ENCODE measurements around the gene ASTN2. TPM values are rescaled to one million over a fixed set of nuclear protein-coding genes. Genes with fewer than 3 reads are reported as not detected.

Gene ASTN2
- total and polyA plus RNA-seq, 2 experiments from 2014 or later, result 7.0 to 24.6 TPM

- Histone ChIP-seq H3K27me3 (ENCODE audit: insufficient read depth) (no peaks in the 10 kb centered on the region), H3K9me2 (ENCODE audit: insufficient read depth) (no peaks in the 10 kb centered on the region; the same call in 1 of the 2 replicates), H3K79me2 (replicated peaks; ENCODE audit: insufficient read depth) (no peaks in the 10 kb centered on the region), H3K4me2 (no peak overlapping the region), H2AFZ (no peak overlapping the region), H4K20me1 (replicated peaks; ENCODE audit: insufficient read depth) (no peaks in the 10 kb centered on the region), H3F3A (replicated peaks; ENCODE audit: low read depth) (no peaks in the 10 kb centered on the region), H3K27ac (ENCODE audit: low read depth) (no peak overlapping the region), H3K4me1 (ENCODE audit: insufficient read depth) (peaks cover 8% of the 10 kb centered on the region; the same call in 1 of the 2 replicates), H3K36me3 (ENCODE audit: insufficient read depth) (no peaks in the 10 kb centered on the region), H3K4me3 (no peak overlapping the region)
- H3K27ac Mint-ChIP-seq, result no peak overlapping the region
- H3K36me3 Mint-ChIP-seq (ENCODE audit: low read depth), result no peaks in the 10 kb centered on the region
- TF ChIP-seq POLR2AphosphoS5 (IDR thresholded peaks at IDR 0.05; ENCODE audit: low read depth), result no peak
- TF ChIP-seq, protein P1, sequence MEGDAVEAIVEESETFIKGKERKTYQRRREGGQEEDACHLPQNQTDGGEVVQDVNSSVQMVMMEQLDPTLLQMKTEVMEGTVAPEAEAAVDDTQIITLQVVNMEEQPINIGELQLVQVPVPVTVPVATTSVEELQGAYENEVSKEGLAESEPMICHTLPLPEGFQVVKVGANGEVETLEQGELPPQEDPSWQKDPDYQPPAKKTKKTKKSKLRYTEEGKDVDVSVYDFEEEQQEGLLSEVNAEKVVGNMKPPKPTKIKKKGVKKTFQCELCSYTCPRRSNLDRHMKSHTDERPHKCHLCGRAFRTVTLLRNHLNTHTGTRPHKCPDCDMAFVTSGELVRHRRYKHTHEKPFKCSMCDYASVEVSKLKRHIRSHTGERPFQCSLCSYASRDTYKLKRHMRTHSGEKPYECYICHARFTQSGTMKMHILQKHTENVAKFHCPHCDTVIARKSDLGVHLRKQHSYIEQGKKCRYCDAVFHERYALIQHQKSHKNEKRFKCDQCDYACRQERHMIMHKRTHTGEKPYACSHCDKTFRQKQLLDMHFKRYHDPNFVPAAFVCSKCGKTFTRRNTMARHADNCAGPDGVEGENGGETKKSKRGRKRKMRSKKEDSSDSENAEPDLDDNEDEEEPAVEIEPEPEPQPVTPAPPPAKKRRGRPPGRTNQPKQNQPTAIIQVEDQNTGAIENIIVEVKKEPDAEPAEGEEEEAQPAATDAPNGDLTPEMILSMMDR (conservative IDR thresholded peaks at IDR 0.05; ENCODE audit: low read depth in 2 of 2), result peak; percentile 63 to 65
- H3K27me3 Mint-ChIP-seq (ENCODE audit: insufficient read depth, low read depth, poor library complexity), result no peaks in the 10 kb centered on the region
- peaks cover 19% of the 10 kb centered on the region for H3K4me1 Mint-ChIP-seq
- H3K4me3 Mint-ChIP-seq, result no peak overlapping the region
- ATAC-seq, result no peak
- no peaks in the 10 kb centered on the region for H3K9me3 Mint-ChIP-seq
- DNase-seq (ENCODE audit: low spot score), result peak; percentile 56
Observed at GRCh38 chr9:117046666-117047327, 368.1 kb downstream of the ASTN2 start.

GRCh38 chr9:117044241-117044640 is 370.6 kb downstream of the ASTN2 start:
- Mint-ChIP-seq H3K9me3 (no peaks in the 10 kb centered on the region), H3K4me1 (peaks cover 10% of the 10 kb centered on the region), H3K36me3 (ENCODE audit: low read depth) (no peaks in the 10 kb centered on the region), H3K27me3 (ENCODE audit: insufficient read depth, low read depth, poor library complexity) (no peaks in the 10 kb centered on the region), H3K4me3 (no peak overlapping the region), H3K27ac (no peak overlapping the region)
- Histone ChIP-seq H3K9me2 (ENCODE audit: insufficient read depth) (no peaks in the 10 kb centered on the region), H3K36me3 (ENCODE audit: insufficient read depth) (no peaks in the 10 kb centered on the region), H3K4me3 (no peak overlapping the region), H3K79me2 (replicated peaks; ENCODE audit: insufficient read depth) (no peaks in the 10 kb centered on the region), H3K4me1 (ENCODE audit: insufficient read depth) (no peaks in the 10 kb centered on the region), H3K4me2 (no peak overlapping the region), H2AFZ (no peak overlapping the region), H3K27ac (ENCODE audit: low read depth) (no peak overlapping the region), H3F3A (replicated peaks; ENCODE audit: low read depth) (no peaks in the 10 kb centered on the region), H3K27me3 (ENCODE audit: insufficient read depth) (no peaks in the 10 kb centered on the region), H4K20me1 (replicated peaks; ENCODE audit: insufficient read depth) (no peaks in the 10 kb centered on the region)
- peak; percentile 94 for ATAC-seq
- peak; percentile 90 for DNase-seq (ENCODE audit: low spot score)
- no peak for TF ChIP-seq ZNF462 (CRISPR knock-in tag; IDR thresholded peaks at IDR 0.05)
- TF ChIP-seq ZNF114 (CRISPR knock-in tag; IDR thresholded peaks at IDR 0.05), result no peak
- no peak for TF ChIP-seq REST (IDR thresholded peaks at IDR 0.05; ENCODE audit: unreplicated experiment)
- TF ChIP-seq NANOG (IDR thresholded peaks at IDR 0.05; ENCODE audit: borderline replicate concordance), result no peak
- no peak for TF ChIP-seq CREB1 (CRISPR knock-in tag; IDR thresholded peaks at IDR 0.05; ENCODE audit: low read depth)
- TF ChIP-seq EZH2 (IDR thresholded peaks at IDR 0.05; ENCODE audit: low read depth, unreplicated experiment), result no peak

Measured in GM23338 (cell line).